SH-SY5Y (cell line): ENCODE data around the gene PTGES3L.

Source experiments
- GATA2 ChIP-seq: IDR thresholded peaks from 2 replicates; pipeline ENCODE4 v1.6.1; 2011; ENCODE audit warnings: mild to moderate bottlenecking, low read depth, low read length
- GATA3 ChIP-seq: IDR thresholded peaks from 2 replicates; pipeline ENCODE4 v1.6.1; 2011; ENCODE audit warnings: low read depth, mild to moderate bottlenecking, low read length, moderate library complexity

DNA sequence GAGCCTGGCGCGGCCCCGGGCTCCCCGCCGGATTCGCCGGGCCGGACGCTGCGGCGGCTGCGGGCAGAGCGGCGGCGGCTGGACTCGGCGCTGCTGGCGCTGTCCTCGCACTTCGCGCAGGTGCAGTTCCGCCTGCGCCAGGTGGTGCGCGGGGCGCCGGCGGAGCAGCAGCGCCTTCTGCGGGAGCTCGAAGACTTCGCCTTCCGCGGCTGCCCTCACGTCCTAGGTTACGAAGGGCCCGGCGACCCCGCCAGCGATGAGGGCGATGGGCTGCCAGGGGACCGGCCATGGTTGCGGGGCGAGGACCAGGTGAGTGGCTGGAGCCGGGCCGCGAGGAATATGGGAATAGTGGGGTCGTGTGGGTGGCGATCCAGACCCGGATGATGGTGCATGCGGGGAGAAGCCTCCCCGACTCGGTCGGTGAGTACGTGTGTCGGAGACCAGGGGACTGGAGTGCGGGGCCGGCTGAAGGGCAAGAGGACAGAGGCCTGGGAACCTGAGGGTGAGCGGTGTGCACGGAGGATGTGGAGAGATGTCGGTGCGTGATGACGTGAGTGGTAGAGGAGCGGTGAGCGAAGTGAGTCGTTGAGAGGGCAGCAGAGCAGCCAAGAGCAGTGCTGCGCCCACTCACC lies 1.0 kb upstream of the PTGES3L start:
- TF ChIP-seq GATA2 (no peak), GATA3 (no peak)
